ENCODE measurements around the gene MKNK2. TPM values are rescaled to one million over a fixed set of nuclear protein-coding genes. Genes with fewer than 3 reads are reported as not detected.

Gene MKNK2
- total RNA-seq, 4 donors from 2014 or later = 34.6 to 155 (median 81.7) TPM

- no peak overlapping the region for H3K27ac ChIP-seq
- H3K4me1 ChIP-seq = peaks cover 0 to 8% of the 10 kb centered on the region in 2 donors
- H3K4me3 ChIP-seq = no peak overlapping the region
- TF ChIP-seq POLR2A (IDR thresholded peaks at IDR 0.05) (no peak), CTCF (IDR thresholded peaks at IDR 0.05) (no peak)
- no peaks in the 10 kb centered on the region for H3K9me3 ChIP-seq
- no peaks in the 10 kb centered on the region for H3K27me3 ChIP-seq
- H3K36me3 ChIP-seq = no peaks in the 10 kb centered on the region
- intact Hi-C loops (cut with DNase I; ENCODE audit: low total_unique reads) = loop anchor here (2.0 kb wide), 1 partner anchor 48 kb away; no protein-coding TSS in a partner anchor
- DNase-seq = no peak
These were observed 20.1 kb upstream of the MKNK2 start for GRCh38 chr19:2070986-2071673.

GRCh38 chr19:2070436-2070827 lies 19.4 kb upstream of the MKNK2 start:
- H3K36me3 ChIP-seq = no peaks in the 10 kb centered on the region
- no peak overlapping the region for H3K4me3 ChIP-seq
- H3K9me3 ChIP-seq = no peaks in the 10 kb centered on the region
- no peak for DNase-seq
- intact Hi-C loops (cut with DNase I; ENCODE audit: low total_unique reads) = loop anchor here (2.0 kb wide), 1 partner anchor 48 kb away; no protein-coding TSS in a partner anchor
- H3K27ac ChIP-seq = peak overlapping the region; percentile 56 to 58
- H3K27me3 ChIP-seq = no peaks in the 10 kb centered on the region
- TF ChIP-seq POLR2A (IDR thresholded peaks at IDR 0.05) = no peak
- TF ChIP-seq CTCF (IDR thresholded peaks at IDR 0.05) = no peak
- peaks cover 0 to 8% of the 10 kb centered on the region in 2 donors for H3K4me1 ChIP-seq

- peaks cover 4 to 22% of the 10 kb centered on the region in 2 donors for H3K4me1 ChIP-seq
- peak in 1 of 4 experiments; percentile 30 for TF ChIP-seq CTCF (IDR thresholded peaks at IDR 0.05)
- TF ChIP-seq POLR2A (IDR thresholded peaks at IDR 0.05) = peak in 1 of 2 donors; percentile 18
- no peak overlapping the region for H3K4me3 ChIP-seq
- no peaks in the 10 kb centered on the region for H3K27me3 ChIP-seq
- no peak for DNase-seq
- H3K27ac ChIP-seq = peak overlapping the region; percentile 55 to 61
- intact Hi-C loops (cut with DNase I; ENCODE audit: low total_unique reads) = no loop called here
- H3K36me3 ChIP-seq = no peaks in the 10 kb centered on the region
- H3K9me3 ChIP-seq = no peaks in the 10 kb centered on the region
These were observed 13.9 kb upstream of the MKNK2 start for GRCh38 chr19:2064788-2065524.

- TF ChIP-seq CTCF (IDR thresholded peaks at IDR 0.05) (no peak), POLR2A (IDR thresholded peaks at IDR 0.05) (no peak)
- Histone ChIP-seq H3K36me3 (no peaks in the 10 kb centered on the region), H3K27ac (peak overlapping the region; percentile 55 to 61), H3K4me3 (no peak overlapping the region), H3K4me1 (peaks cover 10 to 20% of the 10 kb centered on the region in 2 donors), H3K27me3 (no peaks in the 10 kb centered on the region), H3K9me3 (no peaks in the 10 kb centered on the region)
- intact Hi-C loops (cut with DNase I; ENCODE audit: low total_unique reads) = no loop called here
- no peak for DNase-seq
These were observed 13.3 kb upstream of the MKNK2 start for GRCh38 chr19:2064395-2064787.

- TF ChIP-seq CTCF (IDR thresholded peaks at IDR 0.05) (no peak), POLR2A (IDR thresholded peaks at IDR 0.05) (no peak)
- Histone ChIP-seq H3K36me3 (no peaks in the 10 kb centered on the region), H3K27me3 (no peaks in the 10 kb centered on the region), H3K27ac (peak overlapping the region in 1 of 2 donors; percentile 55), H3K4me3 (no peak overlapping the region), H3K4me1 (peaks cover 13 to 20% of the 10 kb centered on the region in 2 donors), H3K9me3 (no peaks in the 10 kb centered on the region)
- no peak for DNase-seq
- intact Hi-C loops (cut with DNase I; ENCODE audit: low total_unique reads) = no loop called here
These were observed 12.8 kb upstream of the MKNK2 start for GRCh38 chr19:2063824-2064223.

Data from uterus (tissue), 4 donors.